ENCODE results near the gene HNRNPLL. TPM values are rescaled to one million over a fixed set of nuclear protein-coding genes. Genes with fewer than 3 reads are reported as not detected.
"Not testable (repeated sequence)": the region's sequence is repeated elsewhere in the genome, so short reads cannot be mapped to it uniquely, and the experiment has no call there.

HNRNPLL gene
- total RNA-seq, 2 experiments from 2014 or later: 50.6 to 52.2 TPM

- peaks cover 16% of the 10 kb centered on the region for H3K36me3 Mint-ChIP-seq
- no peak overlapping the region for H3K4me3 Mint-ChIP-seq
- H3K27me3 Mint-ChIP-seq: no peaks in the 10 kb centered on the region
- no peaks in the 10 kb centered on the region for H3K9me3 Mint-ChIP-seq
- H3K27ac Mint-ChIP-seq: no peak overlapping the region
- H3K4me1 Mint-ChIP-seq: peaks cover 3% of the 10 kb centered on the region
- no peak for DNase-seq
Measured at GRCh38 chr2:38557217-38557616, 45.5 kb downstream of the HNRNPLL start.

GRCh38 chr2:38556006-38556801, 46.5 kb downstream of the HNRNPLL start:
- no peak overlapping the region for H3K4me3 Mint-ChIP-seq
- no peaks in the 10 kb centered on the region for H3K27me3 Mint-ChIP-seq
- H3K4me1 Mint-ChIP-seq: peaks cover 11% of the 10 kb centered on the region
- no peak overlapping the region for H3K27ac Mint-ChIP-seq
- H3K9me3 Mint-ChIP-seq: no peaks in the 10 kb centered on the region
- DNase-seq: no peak
- H3K36me3 Mint-ChIP-seq: peaks cover 10% of the 10 kb centered on the region

GRCh38 chr2:38554973-38555595, 47.6 kb downstream of the HNRNPLL start:
- no peak overlapping the region for H3K27ac Mint-ChIP-seq

GRCh38 chr2:38553554-38553953, 49.2 kb downstream of the HNRNPLL start:
- H3K27ac Mint-ChIP-seq: no peak overlapping the region

More at GRCh38 chr2:38554973-38555595, 47.6 kb downstream of the HNRNPLL start:
- Mint-ChIP-seq H3K36me3 (peaks cover 6% of the 10 kb centered on the region), H3K4me3 (no peak overlapping the region), H3K4me1 (peaks cover 11% of the 10 kb centered on the region), H3K27me3 (no peaks in the 10 kb centered on the region), H3K9me3 (no peaks in the 10 kb centered on the region)
- DNase-seq: no peak

GRCh38 chr2:38552259-38552658, 50.5 kb downstream of the HNRNPLL start:
- Mint-ChIP-seq H3K27me3 (no peaks in the 10 kb centered on the region), H3K9me3 (no peaks in the 10 kb centered on the region), H3K36me3 (peaks cover 6% of the 10 kb centered on the region), H3K4me1 (peaks cover 17% of the 10 kb centered on the region), H3K4me3 (no peak overlapping the region), H3K27ac (peak overlapping the region; percentile 70)
- no peak for DNase-seq

More at GRCh38 chr2:38553554-38553953, 49.2 kb downstream of the HNRNPLL start:
- no peak overlapping the region for H3K4me3 Mint-ChIP-seq
- H3K9me3 Mint-ChIP-seq: no peaks in the 10 kb centered on the region
- DNase-seq: no peak
- peaks cover 6% of the 10 kb centered on the region for H3K36me3 Mint-ChIP-seq
- no peaks in the 10 kb centered on the region for H3K27me3 Mint-ChIP-seq
- H3K4me1 Mint-ChIP-seq: peaks cover 17% of the 10 kb centered on the region

- peaks cover 6% of the 10 kb centered on the region for H3K36me3 Mint-ChIP-seq
- peaks cover 1% of the 10 kb centered on the region for H3K27me3 Mint-ChIP-seq
- no peak overlapping the region for H3K4me3 Mint-ChIP-seq
- no peak for DNase-seq
- peak overlapping the region; percentile 70 for H3K27ac Mint-ChIP-seq
- H3K4me1 Mint-ChIP-seq: peaks cover 17% of the 10 kb centered on the region
- H3K9me3 Mint-ChIP-seq: no peaks in the 10 kb centered on the region
Measured at GRCh38 chr2:38551746-38552145, 51.0 kb downstream of the HNRNPLL start.

GRCh38 chr2:38551171-38551570, 51.6 kb downstream of the HNRNPLL start:
- Mint-ChIP-seq H3K4me1 (peaks cover 17% of the 10 kb centered on the region), H3K9me3 (no peaks in the 10 kb centered on the region), H3K4me3 (no peak overlapping the region), H3K27me3 (peaks cover 7% of the 10 kb centered on the region), H3K36me3 (peaks cover 6% of the 10 kb centered on the region), H3K27ac (no peak overlapping the region)
- no peak for DNase-seq

GRCh38 chr2:38549851-38550250, 52.9 kb downstream of the HNRNPLL start:
- Mint-ChIP-seq H3K9me3 (no peaks in the 10 kb centered on the region), H3K36me3 (peaks cover 6% of the 10 kb centered on the region), H3K27me3 (peaks cover 13% of the 10 kb centered on the region), H3K27ac (no peak overlapping the region), H3K4me3 (no peak overlapping the region), H3K4me1 (peaks cover 17% of the 10 kb centered on the region)
- no peak for DNase-seq

GRCh38 chr2:38549071-38549704, 53.5 kb downstream of the HNRNPLL start:
- no peak overlapping the region for H3K4me3 Mint-ChIP-seq
- peaks cover 18% of the 10 kb centered on the region for H3K27me3 Mint-ChIP-seq
- peaks cover 6% of the 10 kb centered on the region for H3K36me3 Mint-ChIP-seq
- peaks cover 17% of the 10 kb centered on the region for H3K4me1 Mint-ChIP-seq
- DNase-seq: no peak
- H3K27ac Mint-ChIP-seq: no peak overlapping the region
- H3K9me3 Mint-ChIP-seq: no peaks in the 10 kb centered on the region

- DNase-seq: no peak
- H3K4me1 Mint-ChIP-seq: peaks cover 24% of the 10 kb centered on the region
- no peak overlapping the region for H3K4me3 Mint-ChIP-seq
- H3K9me3 Mint-ChIP-seq: no peaks in the 10 kb centered on the region
- H3K27ac Mint-ChIP-seq: no peak overlapping the region
- H3K27me3 Mint-ChIP-seq: peaks cover 19% of the 10 kb centered on the region
- H3K36me3 Mint-ChIP-seq: peaks cover 6% of the 10 kb centered on the region
Measured at GRCh38 chr2:38547791-38548190, 54.9 kb downstream of the HNRNPLL start.

GRCh38 chr2:38546585-38546984, 56.1 kb downstream of the HNRNPLL start:
- DNase-seq: no peak
- no peak overlapping the region for H3K27ac Mint-ChIP-seq
- H3K4me1 Mint-ChIP-seq: peaks cover 25% of the 10 kb centered on the region
- peaks cover 19% of the 10 kb centered on the region for H3K27me3 Mint-ChIP-seq
- peaks cover 6% of the 10 kb centered on the region for H3K36me3 Mint-ChIP-seq
- H3K4me3 Mint-ChIP-seq: no peak overlapping the region
- H3K9me3 Mint-ChIP-seq: no peaks in the 10 kb centered on the region

GRCh38 chr2:38546064-38546463, 56.7 kb downstream of the HNRNPLL start:
- H3K27ac Mint-ChIP-seq: no peak overlapping the region
- H3K27me3 Mint-ChIP-seq: peaks cover 19% of the 10 kb centered on the region
- no peaks in the 10 kb centered on the region for H3K9me3 Mint-ChIP-seq
- no peak for DNase-seq
- peaks cover 3% of the 10 kb centered on the region for H3K36me3 Mint-ChIP-seq
- H3K4me1 Mint-ChIP-seq: peaks cover 26% of the 10 kb centered on the region
- no peak overlapping the region for H3K4me3 Mint-ChIP-seq

GRCh38 chr2:38542248-38542631, 60.5 kb downstream of the HNRNPLL start:
- H3K4me1 Mint-ChIP-seq: peaks cover 20% of the 10 kb centered on the region
- not testable (repeated sequence) for H3K36me3 Mint-ChIP-seq, H3K4me3 Mint-ChIP-seq, H3K27ac Mint-ChIP-seq, H3K9me3 Mint-ChIP-seq
- DNase-seq: peak; percentile 39
- peaks cover 31% of the 10 kb centered on the region for H3K27me3 Mint-ChIP-seq

GRCh38 chr2:38540580-38541286, 62.0 kb downstream of the HNRNPLL start:
- Mint-ChIP-seq H3K27ac (no peak overlapping the region), H3K27me3 (peaks cover 22% of the 10 kb centered on the region), H3K9me3 (no peaks in the 10 kb centered on the region), H3K4me3 (no peak overlapping the region), H3K36me3 (no peaks in the 10 kb centered on the region), H3K4me1 (peaks cover 20% of the 10 kb centered on the region)
- no peak for DNase-seq

GRCh38 chr2:38539086-38539485, 63.6 kb downstream of the HNRNPLL start:
- H3K4me3 Mint-ChIP-seq: no peak overlapping the region
- no peak for DNase-seq
- no peaks in the 10 kb centered on the region for H3K36me3 Mint-ChIP-seq
- peaks cover 20% of the 10 kb centered on the region for H3K4me1 Mint-ChIP-seq
- H3K27ac Mint-ChIP-seq: no peak overlapping the region
- no peaks in the 10 kb centered on the region for H3K9me3 Mint-ChIP-seq
- peaks cover 23% of the 10 kb centered on the region for H3K27me3 Mint-ChIP-seq
